Lung (tissue), 16 donors: ENCODE results near the gene PPP1R2B. TPM values are rescaled to one million over a fixed set of nuclear protein-coding genes. Genes with fewer than 3 reads are reported as not detected.
A peak's percentile ranks its signal among the peaks of the same experiment; 100 is the strongest.

Experiments
- ATAC-seq: fragments of 200-7000 bp; cut with Tn5 transposase; one replicate; pipeline ENCODE4 v1.9.1; 2020; ENCODE audit warnings: moderate number of reproducible peaks; ENCODE audit not compliant: insufficient read depth, low FRiP score
- DNase-seq, 3 donors: peaks; one replicate each; pipeline ENCODE4 v3.0.0-alpha.2; 2013 to 2017
- H3K27ac ChIP-seq, 2 donors: one replicate each; pipeline ENCODE4 v1.5.1; 2013; ENCODE audit warnings: mild to moderate bottlenecking in 2 of 2, moderate library complexity in 2 of 2, control low read depth in 1 of 2, inconsistent platforms in 1 of 2, low read depth in 1 of 2, low read length in 1 of 2
- H3K27me3 ChIP-seq, 3 donors: one replicate each; pipeline ENCODE4 v1.5.1; 2013; ENCODE audit warnings: low read length in 2 of 3; ENCODE audit not compliant: control insufficient read depth in 3 of 3, insufficient read depth in 3 of 3
- H3K36me3 ChIP-seq, 4 donors: one replicate each; pipeline ENCODE4 v1.5.1; 2013; ENCODE audit warnings: low read length in 4 of 4, mild to moderate bottlenecking in 1 of 4, moderate library complexity in 1 of 4; ENCODE audit not compliant: control insufficient read depth in 4 of 4, insufficient read depth in 4 of 4
- H3K4me1 ChIP-seq, 5 donors: one replicate each; pipeline ENCODE4 v1.5.1; 2013; ENCODE audit warnings: low read length in 5 of 5, mild to moderate bottlenecking in 2 of 5, moderate library complexity in 1 of 5; ENCODE audit not compliant: control insufficient read depth in 5 of 5, insufficient read depth in 5 of 5
- H3K4me3 ChIP-seq: one replicate; pipeline ENCODE4 v1.5.1; 2013; ENCODE audit warnings: mild to moderate bottlenecking, control low read depth, moderate library complexity
- H3K9ac ChIP-seq, 2 donors: one replicate each; pipeline ENCODE4 v1.5.1; 2013; ENCODE audit warnings: low read length in 2 of 2, control low read depth in 1 of 2; ENCODE audit not compliant: insufficient read depth in 1 of 2
- H3K9me3 ChIP-seq, 4 donors: one replicate each; pipeline ENCODE4 v1.5.1; 2013; ENCODE audit warnings: low read length in 3 of 4, mild to moderate bottlenecking in 1 of 4, moderate library complexity in 1 of 4; ENCODE audit not compliant: control insufficient read depth in 4 of 4, insufficient read depth in 3 of 4
- WGBS, 2 donors: extraction: QIAGEN DNeasy Blood & Tissue Kit; methylation state at CpG; one replicate each; pipeline ENCODE4 v1.1.7; 2013; 5-methylcytosine and 5-hydroxymethylcytosine counted together
- long read RNA-seq, 5 donors: transcript quantifications; one replicate each; lab custom pipeline, GENCODE V29; 2026
- polyA plus RNA-seq, 2 donors: library from polyadenylated mRNA; stranded (reverse); fragments of 200-250 nt; gene quantifications; one replicate each; pipeline ENCODE4 v1.2.1, GENCODE V29; 2013
- total RNA-seq, 2 donors: library from RNA; depleted of rRNA in 1 of 2; stranded (reverse); fragments of >200 nt in 1 of 2; gene quantifications; one replicate each; pipeline ENCODE4 v1.2.1, GENCODE V29; 2014 to 2021
- TF ChIP-seq, protein P1 (sequence below): IDR thresholded peaks from 2 replicates; pipeline ENCODE4 v1.5.1; 2012; ENCODE audit warnings: mild to moderate bottlenecking; ENCODE audit errors: control extremely low read depth, extremely low read depth
- donor health status: control.
- donor health status: control.
- donor health status: Bipolar disorder and iron deficiency.
- donor health status: healthy.
- donor health status: DM: yes; HTN: yes; CAD: no.

The PPP1R2B gene
- total RNA-seq: under 1 TPM in 1 of 2 donors, not detected in 1; 0.11 TPM
- polyA plus RNA-seq: under 1 TPM in 1 of 2 donors, not detected in 1; 0.02 TPM
- long read RNA-seq, donor 1: 0 reads
- long read RNA-seq, donor 2: 0 reads
- long read RNA-seq, donor 3: 0 reads
- long read RNA-seq, donor 4: 0 reads
- long read RNA-seq, donor 5: 0 reads

DNA sequence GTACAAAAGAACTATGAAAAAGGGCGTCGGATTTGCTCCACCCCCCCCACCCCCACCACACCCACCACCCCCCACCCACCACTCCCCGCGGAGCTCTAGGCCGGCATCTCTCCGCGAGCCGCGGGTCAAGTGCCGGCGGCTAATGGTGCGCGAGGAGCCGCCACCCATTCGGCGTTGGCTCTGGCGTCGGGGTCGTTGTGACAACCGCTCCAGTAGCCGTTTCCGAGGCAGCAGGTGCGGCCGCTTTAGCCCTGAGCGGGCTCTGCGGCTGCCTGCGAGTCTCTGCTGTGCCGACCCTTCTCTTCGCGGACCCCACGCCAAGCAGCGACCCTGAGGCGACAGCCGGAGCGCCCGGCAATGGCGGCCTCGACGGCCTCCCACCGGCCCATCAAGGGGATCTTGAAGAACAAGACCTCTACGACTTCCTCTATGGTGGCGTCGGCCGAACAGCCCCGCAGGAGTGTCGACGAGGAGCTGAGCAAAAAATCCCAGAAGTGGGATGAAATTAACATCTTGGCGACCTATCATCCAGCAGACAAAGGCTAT, at the start of gene PPP1R2B:
TSS of gene PPP1R2B (plus strand) at position 90 of the 546 bp plus-strand sequence. CDS start at position 358, 268 bp downstream.
- Histone ChIP-seq H3K36me3 (no peaks in the 10 kb centered on the region), H3K27me3 (no peaks in the 10 kb centered on the region), H3K4me1 (no peaks in the 10 kb centered on the region), H3K27ac (no peak within 1 kb of the TSS), H3K4me3 (no peak within 1 kb of the TSS), H3K9ac (no peak within 1 kb of the TSS), H3K9me3 (peaks cover 0 to 12% (median 3%) of the 10 kb centered on the region in 4 donors)
- ATAC-seq: peak; percentile 41
- TF ChIP-seq, protein P1, sequence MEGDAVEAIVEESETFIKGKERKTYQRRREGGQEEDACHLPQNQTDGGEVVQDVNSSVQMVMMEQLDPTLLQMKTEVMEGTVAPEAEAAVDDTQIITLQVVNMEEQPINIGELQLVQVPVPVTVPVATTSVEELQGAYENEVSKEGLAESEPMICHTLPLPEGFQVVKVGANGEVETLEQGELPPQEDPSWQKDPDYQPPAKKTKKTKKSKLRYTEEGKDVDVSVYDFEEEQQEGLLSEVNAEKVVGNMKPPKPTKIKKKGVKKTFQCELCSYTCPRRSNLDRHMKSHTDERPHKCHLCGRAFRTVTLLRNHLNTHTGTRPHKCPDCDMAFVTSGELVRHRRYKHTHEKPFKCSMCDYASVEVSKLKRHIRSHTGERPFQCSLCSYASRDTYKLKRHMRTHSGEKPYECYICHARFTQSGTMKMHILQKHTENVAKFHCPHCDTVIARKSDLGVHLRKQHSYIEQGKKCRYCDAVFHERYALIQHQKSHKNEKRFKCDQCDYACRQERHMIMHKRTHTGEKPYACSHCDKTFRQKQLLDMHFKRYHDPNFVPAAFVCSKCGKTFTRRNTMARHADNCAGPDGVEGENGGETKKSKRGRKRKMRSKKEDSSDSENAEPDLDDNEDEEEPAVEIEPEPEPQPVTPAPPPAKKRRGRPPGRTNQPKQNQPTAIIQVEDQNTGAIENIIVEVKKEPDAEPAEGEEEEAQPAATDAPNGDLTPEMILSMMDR: no peak
- WGBS, 2 donors: 43 to 47% methylated on average over 48 of the region's 48 CpGs
- no peak for DNase-seq

DNA sequence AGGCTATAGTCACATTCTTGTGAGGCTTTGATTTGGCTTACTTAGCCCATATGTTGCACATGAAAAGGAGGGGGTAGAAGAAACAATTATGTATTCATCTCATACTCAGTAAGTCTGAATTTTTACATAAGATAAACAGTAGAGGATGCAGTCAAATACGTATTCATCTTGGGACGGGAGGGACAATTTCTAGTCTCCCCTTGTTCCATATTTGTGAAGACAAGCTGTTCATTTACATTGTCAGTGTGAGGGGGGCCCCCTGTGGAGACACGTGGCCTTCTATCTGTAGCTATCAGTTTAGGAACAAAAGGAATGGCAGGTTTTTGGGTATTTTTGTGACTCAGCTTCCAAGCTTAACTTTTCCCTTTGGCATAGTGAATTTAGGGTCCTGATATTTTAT, 49.2 kb upstream of the PPP1R2B start:
- Histone ChIP-seq H3K36me3 (no peaks in the 10 kb centered on the region), H3K4me3 (no peak overlapping the region), H3K27ac (no peak overlapping the region), H3K4me1 (peaks cover 0 to 3% (median 0%) of the 10 kb centered on the region in 5 donors), H3K27me3 (no peaks in the 10 kb centered on the region), H3K9me3 (no peaks in the 10 kb centered on the region), H3K9ac (no peak overlapping the region)
- DNase-seq (no peak), ATAC-seq (no peak)
- TF ChIP-seq, protein P1: no peak
- WGBS, 2 donors: 51 to 57% methylated on average over 3 of the region's 3 CpGs

DNA sequence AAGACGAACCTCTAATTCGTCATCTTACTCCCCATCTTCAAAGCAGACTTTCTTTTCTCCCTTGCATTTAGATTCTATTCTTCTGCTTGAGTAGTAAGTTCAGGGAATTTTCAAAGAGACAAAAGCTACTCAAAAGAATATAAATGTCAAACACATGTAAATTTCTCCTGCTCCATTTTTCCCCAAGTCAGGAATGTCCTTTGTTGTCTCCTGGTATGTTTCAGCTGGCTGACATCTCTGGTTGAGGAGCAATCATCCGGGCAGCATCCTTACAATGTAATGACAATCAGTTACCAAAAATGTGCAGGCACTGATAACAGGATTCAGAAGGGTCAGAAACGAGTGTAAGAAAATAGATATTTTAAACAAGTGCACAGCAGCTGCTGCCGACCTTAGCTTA, 47.6 kb upstream of the PPP1R2B start:
- Histone ChIP-seq H3K36me3 (no peaks in the 10 kb centered on the region), H3K9ac (no peak overlapping the region), H3K9me3 (peaks cover 0 to 3% (median 0%) of the 10 kb centered on the region in 4 donors), H3K27ac (no peak overlapping the region), H3K4me3 (no peak overlapping the region), H3K4me1 (peaks cover 0 to 3% (median 0%) of the 10 kb centered on the region in 5 donors), H3K27me3 (no peaks in the 10 kb centered on the region)
- DNase-seq (no peak), ATAC-seq (no peak)
- 67 to 68% methylated on average over 5 of the region's 5 CpGs for WGBS, 2 donors
- TF ChIP-seq, protein P1: no peak
